Activated T-helper 9 cell treated with anti-CD3 and anti-CD28 coated beads, Interleukin-2, amount 50 U/mL, for 16 hours (primary cell): ENCODE measurements around the gene VTA1.
"Not testable (repeated sequence)": the region's sequence is repeated elsewhere in the genome, so short reads cannot be mapped to it uniquely, and the experiment has no call there.

Source experiments
- DNase-seq: peaks from one replicate; pipeline ENCODE4 v3.0.0-alpha.2; 2020; ENCODE audit warnings: low read depth

VTA1 gene

DNA sequence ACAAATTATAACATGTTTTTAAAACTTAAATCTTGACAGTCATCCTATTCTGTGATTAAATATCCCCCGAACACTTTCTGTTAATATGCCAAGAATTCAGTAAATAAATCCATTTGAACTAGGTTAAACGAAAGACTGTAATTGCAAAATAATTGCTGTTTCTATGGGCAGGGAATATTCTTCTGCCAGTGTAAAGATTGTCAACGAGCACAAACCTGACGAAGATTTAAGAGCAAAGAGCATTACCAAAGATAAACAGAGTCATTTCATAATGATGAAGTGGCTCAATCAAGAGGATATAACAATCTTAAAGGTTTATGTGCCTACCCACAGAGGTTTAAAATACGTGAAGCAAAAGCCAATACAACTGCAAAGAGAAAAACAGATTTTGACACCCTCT is 78.5 kb downstream of the VTA1 start:
- DNase-seq = no peak

DNA sequence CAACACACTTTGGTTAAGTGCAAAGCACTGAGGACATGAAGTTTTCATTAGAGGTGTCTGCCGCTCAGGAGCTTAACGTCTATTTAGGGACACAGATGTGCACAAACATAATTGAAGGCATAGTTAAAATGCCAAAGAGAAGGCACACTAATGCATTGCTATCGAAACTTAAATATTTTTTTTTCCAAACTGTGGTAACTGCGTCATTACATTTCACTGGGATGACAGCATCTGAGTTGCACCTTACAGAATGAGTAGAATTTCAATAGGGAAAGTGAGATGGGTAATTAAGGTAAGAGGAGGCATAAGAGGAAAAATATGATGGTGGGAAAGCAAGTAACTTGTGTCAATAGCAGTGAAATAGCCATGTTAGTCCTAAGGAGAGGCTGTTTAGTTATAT is 79.7 kb downstream of the VTA1 start:
- DNase-seq = no peak

DNA sequence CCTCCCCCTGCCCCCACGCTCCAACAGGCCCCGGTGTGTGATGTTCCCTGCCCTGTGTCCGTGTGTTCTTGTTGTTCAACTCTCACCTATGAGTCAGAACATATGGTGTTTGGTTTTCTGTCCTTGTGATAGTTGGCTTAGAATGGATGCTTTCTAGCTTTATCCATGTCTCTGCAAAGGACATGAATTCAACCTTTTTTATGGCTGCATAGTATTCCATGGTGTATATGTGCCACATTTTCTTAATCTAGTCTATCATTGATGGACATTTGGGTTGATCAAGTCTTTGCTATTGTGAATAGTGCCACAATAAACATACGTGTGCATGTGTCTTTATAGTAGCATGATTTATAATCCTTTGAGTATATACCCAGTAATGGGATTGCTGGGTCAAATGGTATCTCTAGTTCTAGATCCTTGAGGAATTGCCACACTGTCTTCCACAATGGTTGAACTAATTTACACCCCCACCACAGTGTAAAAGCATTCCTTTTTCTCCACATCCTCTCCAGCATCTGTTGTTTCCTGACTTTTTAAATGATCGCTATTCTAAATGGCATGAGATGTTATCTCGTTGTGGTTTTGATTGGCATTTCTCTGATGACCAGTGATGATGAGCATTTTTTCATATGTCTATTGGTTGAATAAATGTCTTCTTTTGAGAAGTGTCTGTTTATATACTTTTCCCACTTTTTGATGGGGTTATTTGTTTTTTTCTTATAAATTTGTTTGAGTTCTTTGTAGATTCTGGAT is 82.6 kb downstream of the VTA1 start:
- DNase-seq = not testable (repeated sequence)

DNA sequence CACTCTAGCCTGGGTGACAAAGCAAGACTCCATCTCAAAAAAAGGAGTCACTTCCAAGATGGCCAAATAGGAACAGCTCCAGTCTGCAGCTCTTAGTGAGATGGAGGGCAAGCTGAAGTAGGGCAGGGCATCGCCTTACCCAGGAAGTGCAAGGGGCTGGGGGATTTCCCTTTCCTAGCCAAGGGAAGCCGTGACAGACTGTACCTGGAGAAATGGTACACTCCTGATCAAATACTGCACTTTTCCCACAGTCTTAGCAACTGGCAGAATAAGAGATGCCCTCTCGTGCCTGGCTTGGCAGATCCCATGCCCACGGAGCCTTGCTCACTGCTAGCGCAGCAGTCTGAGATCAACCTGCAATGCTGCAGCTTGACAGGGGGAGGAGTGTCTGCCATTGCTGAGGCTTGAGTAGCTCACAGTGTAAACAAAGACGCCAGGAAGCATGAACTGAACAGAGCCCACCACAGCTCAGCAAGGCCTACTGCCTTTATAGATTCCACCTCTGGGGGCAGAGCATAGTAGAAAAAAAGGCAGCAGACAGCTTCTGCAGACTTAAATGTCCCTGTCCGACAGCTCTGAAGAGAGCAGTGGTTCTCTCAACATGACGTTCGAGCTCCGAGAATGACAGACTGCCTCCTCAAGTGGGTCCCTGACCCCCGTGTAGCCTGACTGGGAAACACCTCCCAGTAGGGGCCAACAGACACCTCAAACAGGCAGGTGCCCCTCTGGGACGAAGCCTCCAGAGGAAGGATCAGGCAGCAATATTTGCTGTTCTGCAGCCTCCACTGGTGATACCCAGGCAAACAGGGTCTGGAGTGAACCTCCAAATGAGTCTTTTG is 85.4 kb downstream of the VTA1 start:
- DNase-seq = not testable (repeated sequence)

- DNase-seq = no peak
Measured at GRCh38 chr6:142233945-142234682, 87.1 kb downstream of the VTA1 start.

GRCh38 chr6:142235272-142235671 is 88.2 kb downstream of the VTA1 start:
- no peak for DNase-seq

DNA sequence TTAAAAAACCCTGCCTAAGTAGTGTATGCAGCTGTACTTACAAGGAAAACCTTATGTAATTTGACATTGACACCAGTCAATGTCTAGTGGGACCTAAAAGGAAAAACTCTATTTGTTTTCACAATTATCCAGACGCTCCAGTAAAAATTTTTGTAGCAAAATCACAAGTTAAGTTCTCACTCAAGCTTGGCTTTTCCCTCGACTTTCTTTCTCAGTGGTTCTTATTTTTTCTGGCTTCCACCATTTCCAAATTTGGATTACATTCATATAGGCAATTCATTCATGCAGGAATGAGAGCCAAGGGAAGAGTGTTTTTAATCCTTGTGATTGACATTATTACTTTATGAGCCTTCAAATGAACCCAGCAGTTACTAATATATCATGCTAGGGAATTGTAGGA is 88.7 kb downstream of the VTA1 start:
- DNase-seq = no peak

GRCh38 chr6:142236691-142237090 is 89.6 kb downstream of the VTA1 start:
- no peak for DNase-seq

DNA sequence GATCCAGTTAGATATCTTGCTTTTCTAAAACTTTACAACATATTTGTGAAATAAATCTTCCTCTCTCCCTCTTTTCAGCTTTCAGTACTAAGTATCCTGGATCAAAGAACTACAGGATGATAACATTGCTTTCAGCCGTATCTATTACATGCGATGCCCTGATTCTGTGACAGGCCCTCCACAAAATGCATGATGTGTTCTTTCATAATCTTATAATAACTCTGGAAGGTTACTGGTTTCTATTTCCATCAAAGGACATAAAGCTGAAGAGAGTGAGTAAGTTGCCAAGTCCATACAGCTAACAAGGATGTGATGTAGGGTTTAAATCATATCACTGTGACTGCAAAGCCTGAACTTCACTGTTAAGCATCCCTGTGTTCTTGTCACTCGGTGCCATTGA is 91.8 kb downstream of the VTA1 start:
- DNase-seq = no peak

DNA sequence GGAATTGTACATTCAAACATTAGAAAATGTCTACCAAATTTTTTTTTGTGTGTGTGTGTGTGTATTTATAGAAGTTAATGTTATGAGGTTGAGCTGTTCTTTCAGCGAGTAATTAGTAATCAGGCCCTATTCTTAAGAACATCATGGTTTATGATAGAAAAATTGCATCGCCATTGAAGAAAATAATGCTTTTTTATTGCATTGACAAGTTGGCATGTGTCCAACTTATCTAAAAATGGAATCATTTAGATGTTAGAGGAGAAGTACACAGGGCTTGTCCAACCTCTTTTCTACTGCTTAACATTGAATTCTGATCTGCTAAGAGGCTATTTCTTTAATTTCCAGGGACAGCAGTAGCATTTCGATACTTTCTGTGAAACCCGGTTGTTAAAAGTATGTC is 93.1 kb downstream of the VTA1 start:
- no peak for DNase-seq

GRCh38 chr6:142241061-142241460 is 94.0 kb downstream of the VTA1 start:
- DNase-seq = no peak

GRCh38 chr6:142242269-142242668 is 95.2 kb downstream of the VTA1 start:
- no peak for DNase-seq

DNA sequence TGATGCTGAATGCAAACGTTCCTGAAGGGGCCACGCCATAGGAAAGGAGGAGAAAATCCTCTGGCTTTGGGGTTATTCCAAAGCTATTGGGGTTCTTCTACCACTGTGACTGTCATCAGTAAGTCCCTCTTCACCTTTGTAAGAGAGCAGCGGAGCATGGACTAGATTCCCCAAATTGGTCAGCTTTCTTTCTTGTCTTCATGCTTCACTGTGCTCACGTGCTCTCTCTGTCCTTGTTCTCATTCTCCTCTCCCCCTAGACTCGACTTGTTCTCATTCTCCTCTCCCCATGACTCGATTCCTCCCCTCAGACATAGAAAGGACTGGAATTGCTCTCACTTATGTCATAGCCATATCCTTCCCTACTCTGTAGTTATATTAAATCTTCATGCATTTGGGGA is 99.9 kb downstream of the VTA1 start:
- DNase-seq = no peak

DNA sequence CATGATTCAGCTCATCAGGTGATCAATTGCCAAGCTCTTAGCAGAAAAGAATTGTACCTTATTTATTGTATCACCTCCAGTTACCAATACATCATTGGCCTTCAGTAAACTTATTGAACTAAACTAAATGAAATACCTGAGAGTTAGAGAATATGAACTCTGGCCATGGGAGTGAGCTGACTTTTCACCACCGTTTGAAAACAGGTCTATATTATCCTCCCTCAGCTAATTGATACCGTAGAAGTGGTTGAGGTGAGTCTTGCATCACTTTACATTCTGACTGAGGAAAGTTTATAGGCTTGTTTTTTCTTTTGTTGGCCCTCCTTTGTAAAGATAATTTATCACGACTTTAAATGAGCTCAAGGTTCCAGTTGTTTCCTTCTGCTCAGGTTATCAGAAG is 102.2 kb downstream of the VTA1 start:
- no peak for DNase-seq

DNA sequence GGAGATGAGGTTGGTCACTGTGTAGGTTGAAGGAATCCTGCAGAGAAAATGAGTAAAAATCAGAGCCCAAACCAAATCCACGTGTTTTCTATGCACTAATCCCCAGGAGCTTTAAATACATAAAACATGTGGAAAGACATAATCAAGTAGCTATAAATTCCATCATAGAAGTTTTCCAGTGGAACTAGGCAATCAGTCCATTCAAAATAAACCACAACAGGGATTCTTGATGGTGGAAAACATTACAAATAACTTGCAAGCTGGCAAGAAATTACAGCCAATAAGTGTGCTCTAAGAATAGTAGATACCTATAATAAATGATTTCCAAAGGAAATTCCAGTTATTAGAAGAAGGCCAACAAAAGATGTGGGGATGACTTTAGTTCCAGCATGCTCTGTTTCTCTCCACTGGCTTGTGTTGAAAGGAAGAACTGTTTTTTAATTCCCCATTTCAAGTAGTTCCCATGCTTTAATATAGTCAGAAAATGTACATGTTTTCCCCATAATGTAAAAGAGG is 104.9 kb downstream of the VTA1 start:
- DNase-seq = no peak

GRCh38 chr6:142254513-142254912 is 107.5 kb downstream of the VTA1 start:
- no peak for DNase-seq

DNA sequence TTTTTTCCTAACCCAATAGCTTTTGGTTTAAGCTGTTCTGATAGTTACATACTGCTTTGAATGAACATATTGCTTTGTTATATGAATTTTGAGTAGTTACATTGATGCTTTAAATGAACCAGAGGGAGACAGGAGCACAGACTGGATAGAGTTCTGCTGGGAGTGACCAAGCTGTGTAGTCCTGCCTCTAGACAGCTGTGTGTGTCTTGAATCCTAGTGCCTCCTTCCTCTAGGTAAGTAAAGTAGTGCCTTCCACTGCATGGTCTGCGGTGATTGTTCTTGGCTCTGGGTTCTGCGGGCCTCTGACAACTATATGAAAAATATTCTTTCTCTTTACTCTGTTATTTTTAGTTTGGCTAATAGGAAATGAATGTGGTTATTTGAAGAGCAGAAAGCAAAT is 108.7 kb downstream of the VTA1 start:
- no peak for DNase-seq

- DNase-seq = no peak
Measured at GRCh38 chr6:142258305-142258704, 111.2 kb downstream of the VTA1 start.

- no peak for DNase-seq
Measured at GRCh38 chr6:142258757-142259156, 111.7 kb downstream of the VTA1 start.

GRCh38 chr6:142260748-142261147 is 113.7 kb downstream of the VTA1 start:
- no peak for DNase-seq

DNA sequence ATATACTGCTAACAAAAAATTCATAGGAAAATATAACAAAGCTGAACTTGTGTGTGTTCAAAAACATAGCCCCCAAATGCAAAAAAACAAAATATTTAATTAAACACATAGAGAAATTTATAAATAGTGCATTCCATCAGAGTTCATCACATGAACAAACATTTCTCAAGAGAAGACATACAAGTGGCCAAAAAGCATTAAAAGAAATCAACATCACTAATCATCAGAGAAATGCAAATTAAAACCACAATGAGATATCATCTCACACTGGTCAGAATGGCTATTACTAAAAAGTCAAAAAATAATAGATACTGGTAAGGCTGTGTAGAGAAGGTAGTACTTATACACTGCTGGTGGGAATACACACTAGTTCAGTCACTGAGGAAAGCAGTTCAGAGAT is 115.2 kb downstream of the VTA1 start:
- DNase-seq = no peak

- no peak for DNase-seq
Measured at GRCh38 chr6:142265476-142265875, 118.4 kb downstream of the VTA1 start.

- DNase-seq = no peak
Measured at GRCh38 chr6:142266060-142266459, 119.0 kb downstream of the VTA1 start.
